Esophagus squamous epithelium (tissue), 5 donors: ENCODE measurements around the gene ANKRD65. TPM values are rescaled to one million over a fixed set of nuclear protein-coding genes. Genes with fewer than 3 reads are reported as not detected.
A peak's percentile ranks its signal among the peaks of the same experiment; 100 is the strongest.

ENCODE experiments used
- DNase-seq: peaks from one replicate; lab custom pipeline; 2025; lab: John Stamatoyannopoulos, UW
- H3K27ac ChIP-seq, 4 donors: fragments of 200-600 bp; sonication (generic); one replicate each; pipeline ENCODE4 v1.5.1; 2016 to 2019; ENCODE audit warnings: mild to moderate bottlenecking in 1 of 4
- H3K27me3 ChIP-seq, 4 donors: fragments of 200-600 bp; sonication (generic); 1 replicate in 3 of 4; 2 replicates in 1 of 4; pipeline versions ENCODE4 v1.5.1 to v1.6.0; 2017 to 2021; ENCODE audit warnings: antibody characterized with exemption in 1 of 4
- H3K36me3 ChIP-seq, 3 donors: fragments of 200-600 bp; sonication (generic); one replicate each; pipeline ENCODE4 v1.5.1; 2016 to 2019
- H3K4me1 ChIP-seq, 3 donors: fragments of 200-600 bp; sonication (generic); one replicate each; pipeline ENCODE4 v1.5.1; 2017 to 2019
- H3K4me3 ChIP-seq, 4 donors: fragments of 200-600 bp; sonication (generic); 1 replicate in 3 of 4; 2 replicates in 1 of 4; pipeline ENCODE4 v1.5.1; 2016 to 2019; ENCODE audit warnings: mild to moderate bottlenecking in 2 of 4, moderate library complexity in 1 of 4
- H3K9me3 ChIP-seq, 3 donors: fragments of 200-600 bp; sonication (generic); one replicate each; pipeline ENCODE4 v1.5.1; 2016 to 2019
- CTCF ChIP-seq, 6 experiments: fragments of 450-650 bp in 4 of 6; fragments of 200-600 bp in 2 of 6; sonication (generic) in 2 of 6; IDR thresholded peaks; one replicate each; pipeline ENCODE4 v1.5.1; 2016 to 2019; ENCODE audit warnings: antibody characterized with exemption in 6 of 6, mild to moderate bottlenecking in 4 of 6, moderate library complexity in 4 of 6
- POLR2A ChIP-seq, 4 donors: fragments of 450-650 bp; IDR thresholded peaks; one replicate each; pipeline ENCODE4 v1.6.1; 2017; ENCODE audit warnings: antibody characterized with exemption in 4 of 4, mild to moderate bottlenecking in 4 of 4, moderate library complexity in 3 of 4
- WGBS, 2 donors: methylation state at CpG; one replicate each; pipeline ENCODE4 v1.1.5; 2018; 5-methylcytosine and 5-hydroxymethylcytosine counted together
- intact Hi-C: fragments of 100-400 bp; cut with DNase I; formaldehyde crosslinking; loops from one replicate; pipeline ENCODE4 v1.15.0; 2022
- total RNA-seq, 4 donors: library from RNA; depleted of rRNA; stranded (reverse); fragments of >200 nt; gene quantifications; one replicate each; pipeline ENCODE4 v1.1.0, GENCODE V29; 2016
- donor health status: DM: yes; HTN: yes; CAD: no.

The ANKRD65 gene
- total RNA-seq, 4 donors from 2014 or later: 4.7 to 28.3 (median 14.4) TPM

GRCh38 chr1:1442069-1442770 lies 21.1 kb upstream of the ANKRD65 start:
- 68 to 74% methylated on average over 14 to 21 of the region's 32 CpGs for whole genome bisulfite sequencing, 2 donors
- H3K27ac ChIP-seq: peak overlapping the region in 1 of 4 donors; percentile 14
- H3K4me1 ChIP-seq: peaks cover 8 to 44% (median 23%) of the 10 kb centered on the region in 3 donors
- H3K9me3 ChIP-seq: no peaks in the 10 kb centered on the region
- intact Hi-C loops: no loop called here
- no peak overlapping the region for H3K4me3 ChIP-seq
- H3K27me3 ChIP-seq: no peaks in the 10 kb centered on the region
- peaks cover 0 to 19% (median 3%) of the 10 kb centered on the region in 3 donors for H3K36me3 ChIP-seq
- TF ChIP-seq POLR2A (IDR thresholded peaks at IDR 0.05): no peak
- TF ChIP-seq CTCF (IDR thresholded peaks at IDR 0.05): no peak
- DNase-seq: no peak

DNA sequence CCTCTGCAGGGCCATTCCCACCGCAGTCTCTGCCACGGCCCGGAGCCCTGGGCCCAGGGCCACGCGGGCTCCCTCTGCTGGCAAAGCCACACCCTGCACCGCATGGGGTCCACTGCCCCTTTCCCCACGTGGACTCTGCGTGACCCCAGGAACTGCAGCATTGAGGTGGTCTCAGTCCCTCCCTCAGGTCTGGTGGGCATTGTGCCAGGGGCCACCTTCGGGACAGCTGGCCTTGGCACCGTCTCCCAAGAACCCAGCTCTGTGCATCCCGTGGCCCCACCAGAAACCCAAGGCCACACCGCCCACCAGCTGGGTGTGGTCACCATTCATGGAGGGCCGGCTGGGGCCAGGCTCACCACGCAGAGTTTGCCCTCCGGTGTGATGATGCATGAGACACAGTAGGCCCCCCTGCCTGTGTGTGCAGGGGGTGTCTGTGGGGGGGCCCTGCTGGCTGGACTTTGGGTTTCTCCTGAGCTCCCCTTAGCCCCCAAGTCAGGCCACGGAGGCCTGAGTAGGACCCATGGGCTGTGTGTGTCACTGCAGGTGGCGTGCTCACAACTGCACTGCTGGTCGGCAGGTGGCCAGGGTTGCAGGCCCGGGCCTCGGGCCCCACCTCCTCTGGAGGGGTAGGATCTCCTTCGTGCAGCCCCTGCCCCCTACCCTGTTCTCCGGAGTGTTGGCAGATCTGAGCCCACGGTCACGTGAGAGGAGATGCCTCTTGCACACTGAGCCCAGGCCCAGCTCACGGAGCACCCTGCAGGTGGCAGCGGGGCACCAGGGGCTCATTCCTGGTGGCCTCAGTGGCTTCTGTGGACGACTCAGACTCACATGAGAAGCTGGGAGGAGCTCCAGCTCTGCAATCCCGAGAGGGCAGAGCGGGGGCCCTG lies 20.2 kb upstream of the ANKRD65 start:
- Histone ChIP-seq H3K36me3 (peaks cover 0 to 19% (median 3%) of the 10 kb centered on the region in 3 donors), H3K27me3 (peaks cover 0 to 10% (median 0%) of the 10 kb centered on the region in 4 donors), H3K27ac (peak overlapping the region in 3 of 4 donors; percentile 14 to 30 (median 21)), H3K9me3 (no peaks in the 10 kb centered on the region), H3K4me3 (no peak overlapping the region), H3K4me1 (peaks cover 17 to 54% (median 31%) of the 10 kb centered on the region in 3 donors)
- intact Hi-C loops: no loop called here
- DNase-seq: no peak
- WGBS, 2 donors: 16% methylated on average over 8 of the region's 29 CpGs; no CpG with 5 or more reads in 1 of the 2 donors
- TF ChIP-seq POLR2A (IDR thresholded peaks at IDR 0.05): no peak
- peak; percentile 71 to 91 (median 86) for TF ChIP-seq CTCF (IDR thresholded peaks at IDR 0.05)

- no peaks in the 10 kb centered on the region for H3K9me3 ChIP-seq
- TF ChIP-seq POLR2A (IDR thresholded peaks at IDR 0.05) (no peak), CTCF (IDR thresholded peaks at IDR 0.05) (no peak)
- no peak for DNase-seq
- peaks cover 0 to 16% (median 0%) of the 10 kb centered on the region in 4 donors for H3K27me3 ChIP-seq
- no peak overlapping the region for H3K4me3 ChIP-seq
- peaks cover 26 to 60% (median 35%) of the 10 kb centered on the region in 3 donors for H3K4me1 ChIP-seq
- peaks cover 0 to 19% (median 3%) of the 10 kb centered on the region in 3 donors for H3K36me3 ChIP-seq
- intact Hi-C loops: no loop called here
- peak overlapping the region in 2 of 4 donors; percentile 14 to 28 for H3K27ac ChIP-seq
- 66 to 77% methylated on average over 11 to 15 of the region's 26 CpGs for WGBS, 2 donors
These were observed 19.4 kb upstream of the ANKRD65 start for GRCh38 chr1:1440262-1441001.

GRCh38 chr1:1439546-1440261 lies 18.6 kb upstream of the ANKRD65 start:
- Histone ChIP-seq H3K4me3 (no peak overlapping the region), H3K27me3 (peaks cover 0 to 19% (median 0%) of the 10 kb centered on the region in 4 donors), H3K36me3 (peaks cover 0 to 19% (median 3%) of the 10 kb centered on the region in 3 donors), H3K4me1 (peaks cover 33 to 68% (median 41%) of the 10 kb centered on the region in 3 donors), H3K27ac (no peak overlapping the region), H3K9me3 (no peaks in the 10 kb centered on the region)
- intact Hi-C loops: no loop called here
- TF ChIP-seq CTCF (IDR thresholded peaks at IDR 0.05) (no peak), POLR2A (IDR thresholded peaks at IDR 0.05) (no peak)
- DNase-seq: no peak
- WGBS, 2 donors: 89 to 94% methylated on average over 4 to 6 of the region's 82 CpGs
